ENCODE measurements around the gene RELCH.

DNA sequence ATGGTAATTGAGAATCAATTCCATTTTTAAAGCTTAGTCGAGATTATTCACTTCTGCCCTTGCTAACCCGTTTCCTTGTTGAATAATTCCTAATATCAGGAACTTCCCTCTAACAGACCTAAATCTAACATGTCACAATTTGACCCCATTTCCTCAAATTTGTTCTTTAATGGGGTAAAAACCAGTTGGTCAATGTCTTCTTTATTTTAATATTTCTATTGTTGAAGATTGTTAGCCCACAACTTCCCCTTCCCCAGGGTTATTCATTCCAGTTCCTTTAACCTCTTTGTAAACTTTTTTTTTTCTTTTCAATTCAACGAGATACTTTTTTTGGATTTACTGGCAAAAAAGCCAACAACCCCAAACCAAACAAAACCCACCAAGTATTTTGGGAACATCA, 145.4 kb downstream of the RELCH start:
- TF ChIP-seq POLR2AphosphoS5 (IDR thresholded peaks at IDR 0.05; ENCODE audit: borderline replicate concordance, low read depth, low read length) (no peak), FOXP2 (optimal IDR thresholded peaks at IDR 0.05; ENCODE audit: control extremely low read depth, extremely low read length, insufficient read depth) (no peak)

Data from SK-N-MC (cell line).